BLaER1 treated with 17β-estradiol and CSF1 and Interleukin-3, amounts not matched to agents 10 nM and 100 nM (cell line): ENCODE results near the gene PTTG1IP.

Experiments used
- H3K27ac ChIP-seq, 11 experiments: shearing (Covaris generic); formaldehyde crosslinking; 2 replicates each; pipeline ENCODE4 v1.8.1; 2022
- H3K27me3 ChIP-seq, 11 experiments: shearing (Covaris generic); formaldehyde crosslinking; 2 replicates each; pipeline ENCODE4 v1.8.1; 2022
- H3K36me3 ChIP-seq, 11 experiments: shearing (Covaris generic); formaldehyde crosslinking; 2 replicates each; pipeline ENCODE4 v1.8.1; 2022
- H3K4me1 ChIP-seq, 10 experiments: shearing (Covaris generic); formaldehyde crosslinking; 2 replicates each; pipeline ENCODE4 v1.8.1; 2022
- H3K4me2 ChIP-seq, 11 experiments: shearing (Covaris generic); formaldehyde crosslinking; 2 replicates each; pipeline ENCODE4 v1.8.1; 2022
- H3K4me3 ChIP-seq, 10 experiments: shearing (Covaris generic); formaldehyde crosslinking; 2 replicates each; pipeline ENCODE4 v1.8.1; 2022
- H3K9ac ChIP-seq, 11 experiments: shearing (Covaris generic); formaldehyde crosslinking; 2 replicates each; pipeline ENCODE4 v1.8.1; 2022
- H3K9me3 ChIP-seq, 11 experiments: shearing (Covaris generic); formaldehyde crosslinking; replicated peaks in 1 of 11; 2 replicates each; pipeline ENCODE4 v1.8.1; 2022
- H4K20me1 ChIP-seq, 11 experiments: shearing (Covaris generic); formaldehyde crosslinking; 2 replicates each; pipeline ENCODE4 v1.8.1; 2022
- Cebpa-rat ChIP-seq, 11 experiments: shearing (Covaris generic); IDR thresholded peaks; 2 replicates each; pipeline ENCODE4 v1.8.1; 2022

The PTTG1IP gene

DNA sequence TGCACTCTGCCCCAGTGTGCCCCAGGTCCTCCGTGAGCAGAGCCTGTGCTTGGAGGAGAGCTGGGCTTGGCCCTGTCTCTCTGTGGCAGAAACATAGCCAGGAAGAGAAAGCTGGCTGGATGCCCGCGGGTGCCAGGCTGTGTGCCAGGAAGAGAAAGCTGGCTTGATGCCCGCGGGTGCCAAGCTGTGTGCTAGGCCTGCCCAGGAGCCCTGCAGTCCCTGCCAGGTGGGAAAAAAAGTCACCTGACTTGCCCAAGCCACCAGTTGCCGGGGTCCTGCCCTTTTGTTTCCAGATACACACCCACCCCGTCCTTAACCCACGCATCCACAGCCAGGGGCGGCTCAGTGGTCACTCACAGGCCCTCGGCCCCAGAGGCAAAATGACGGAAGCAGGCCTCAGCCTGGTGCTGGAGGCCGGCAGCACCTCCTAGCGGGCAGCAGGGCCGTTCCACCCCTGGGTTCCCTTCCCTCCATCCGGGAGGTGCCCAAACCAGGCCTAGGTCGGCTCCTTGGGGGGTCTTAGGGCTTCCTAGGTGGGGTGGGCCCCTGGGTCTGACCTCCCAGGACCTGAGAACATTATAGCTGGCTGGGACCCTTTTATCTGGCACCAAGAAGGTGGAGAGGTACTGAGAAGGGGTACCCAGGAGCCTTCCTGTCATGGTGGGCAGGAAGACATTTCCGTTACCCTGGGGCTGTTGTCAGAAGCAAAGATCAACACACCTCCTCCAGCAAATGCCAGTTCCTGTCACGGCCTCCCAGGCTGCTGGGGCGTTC is 38.1 kb upstream of the PTTG1IP start:
- peak overlapping the region in 9 of 10 experiments; percentile 15 to 59 (median 33); a peak in 14 of 20 replicates for H3K4me3 ChIP-seq
- no peak for TF ChIP-seq Cebpa-rat (IDR thresholded peaks at IDR 0.05)
- H3K9ac ChIP-seq: peak overlapping the region; percentile 60 to 80 (median 71)
- H3K27ac ChIP-seq: peak overlapping the region; percentile 55 to 89 (median 80)
- peaks cover 3 to 84% (median 61%) of the 10 kb centered on the region in 11 experiments; a peak in 19 of 22 replicates for H4K20me1 ChIP-seq
- peaks cover 96 to 100% (median 98%) of the 10 kb centered on the region in 10 experiments for H3K4me1 ChIP-seq
- no peaks in the 10 kb centered on the region for H3K9me3 ChIP-seq
- peaks cover 0 to 79% (median 46%) of the 10 kb centered on the region in 11 experiments; a peak in 19 of 22 replicates for H3K36me3 ChIP-seq
- H3K27me3 ChIP-seq: no peaks in the 10 kb centered on the region
- H3K4me2 ChIP-seq: peak overlapping the region; percentile 86 to 100 (median 97)

DNA sequence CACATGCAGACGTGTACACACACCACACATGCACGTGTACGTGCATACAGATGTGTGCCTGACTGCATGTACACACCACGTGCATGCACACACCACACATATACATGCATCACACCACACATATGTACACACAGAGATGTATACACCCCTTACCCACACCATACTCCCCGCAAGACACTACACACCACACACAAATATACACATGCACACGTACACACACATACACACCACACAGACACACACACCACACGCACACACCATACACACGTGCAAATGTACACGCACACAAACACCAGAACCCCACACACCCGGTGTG is 37.5 kb upstream of the PTTG1IP start:
- Histone ChIP-seq H3K4me2 (peak overlapping the region; percentile 86 to 100 (median 97)), H3K9me3 (no peaks in the 10 kb centered on the region), H3K9ac (peak overlapping the region; percentile 63 to 80 (median 71); a peak in 18 of 22 replicates), H3K36me3 (peaks cover 0 to 79% (median 48%) of the 10 kb centered on the region in 11 experiments; a peak in 19 of 22 replicates), H3K27ac (peak overlapping the region; percentile 55 to 89 (median 80); a peak in 19 of 22 replicates), H4K20me1 (peaks cover 3 to 84% (median 55%) of the 10 kb centered on the region in 11 experiments; a peak in 19 of 22 replicates), H3K4me3 (peak overlapping the region in 6 of 10 experiments; percentile 24 to 59 (median 43); a peak in 7 of 20 replicates), H3K27me3 (no peaks in the 10 kb centered on the region), H3K4me1 (peaks cover 97 to 100% (median 99%) of the 10 kb centered on the region in 10 experiments)
- no peak for TF ChIP-seq Cebpa-rat (IDR thresholded peaks at IDR 0.05)

DNA sequence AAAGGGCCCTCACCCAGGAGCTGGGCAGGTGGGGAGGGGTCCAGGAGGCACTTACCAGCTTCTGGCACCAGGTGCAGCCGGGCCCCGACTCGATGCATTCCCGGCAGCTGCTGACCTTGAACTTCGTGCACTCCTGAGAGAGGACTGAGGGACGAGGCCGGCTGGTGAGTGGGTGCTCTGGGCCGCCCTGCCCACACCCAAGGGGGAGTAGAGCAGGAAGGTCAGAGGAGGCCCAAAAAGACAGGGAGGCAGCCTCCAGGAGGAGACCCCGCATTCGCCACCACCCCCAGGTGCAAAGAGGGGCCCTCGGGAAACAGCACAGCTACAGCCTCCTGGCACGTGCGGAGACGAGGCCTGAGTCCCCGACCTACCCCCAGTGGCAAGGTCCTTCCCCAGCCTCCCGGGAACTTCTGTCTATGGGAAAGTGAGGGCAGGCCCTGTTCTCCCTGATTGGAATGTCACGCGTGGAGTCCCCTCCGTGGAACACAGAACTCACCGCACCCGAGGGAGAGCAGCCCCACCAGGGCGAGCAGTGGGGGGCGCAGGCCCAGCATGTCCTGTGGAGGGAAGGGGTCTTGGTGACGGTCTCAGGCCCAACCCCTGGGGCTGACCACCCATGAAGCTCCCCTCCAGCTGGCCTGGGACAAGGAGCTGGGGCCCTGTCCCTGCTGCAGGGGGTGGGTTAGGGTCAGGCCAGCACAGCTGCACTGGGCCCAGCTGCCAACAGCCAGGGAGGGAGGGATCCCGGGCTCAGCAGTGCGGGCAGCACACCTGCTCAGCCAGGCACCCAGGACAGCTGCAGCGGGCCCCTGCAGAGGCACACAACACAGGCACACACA is 37.0 kb upstream of the PTTG1IP start:
- H3K36me3 ChIP-seq: peaks cover 0 to 78% (median 47%) of the 10 kb centered on the region in 11 experiments; a peak in 19 of 22 replicates
- peak overlapping the region; percentile 34 to 89 (median 84); a peak in 20 of 22 replicates for H3K27ac ChIP-seq
- peak overlapping the region; percentile 86 to 100 (median 97) for H3K4me2 ChIP-seq
- H4K20me1 ChIP-seq: peaks cover 3 to 83% (median 53%) of the 10 kb centered on the region in 11 experiments; a peak in 19 of 22 replicates
- no peak for TF ChIP-seq Cebpa-rat (IDR thresholded peaks at IDR 0.05)
- no peaks in the 10 kb centered on the region for H3K27me3 ChIP-seq
- peak overlapping the region in 5 of 10 experiments; percentile 2 to 59 (median 45); a peak in 8 of 20 replicates for H3K4me3 ChIP-seq
- H3K4me1 ChIP-seq: peaks cover 98 to 100% (median 99%) of the 10 kb centered on the region in 10 experiments
- no peaks in the 10 kb centered on the region for H3K9me3 ChIP-seq
- H3K9ac ChIP-seq: peak overlapping the region; percentile 26 to 80 (median 71); a peak in 19 of 22 replicates

DNA sequence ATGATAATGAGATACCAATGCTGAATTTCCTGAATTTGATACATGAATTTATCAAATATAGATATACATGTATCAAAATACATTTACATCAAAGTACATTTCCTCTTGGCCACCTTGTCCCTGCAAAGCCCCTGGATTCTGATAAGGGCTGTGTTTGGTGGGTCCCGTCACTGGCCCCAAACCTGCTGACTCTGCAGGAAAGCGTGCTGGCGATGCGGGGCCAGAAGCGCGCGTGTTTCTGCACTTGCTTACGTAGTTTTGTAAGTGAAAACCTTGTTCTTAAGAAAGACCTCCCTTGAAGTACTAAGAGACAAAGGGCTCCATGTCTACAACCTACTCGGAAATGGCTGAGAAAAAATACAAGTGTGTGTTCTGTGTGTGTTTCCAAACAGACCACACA is 36.2 kb upstream of the PTTG1IP start:
- peaks cover 0 to 78% (median 49%) of the 10 kb centered on the region in 11 experiments; a peak in 19 of 22 replicates for H3K36me3 ChIP-seq
- peak overlapping the region; percentile 34 to 89 (median 84); a peak in 20 of 22 replicates for H3K27ac ChIP-seq
- peak overlapping the region; percentile 86 to 100 (median 97) for H3K4me2 ChIP-seq
- H3K27me3 ChIP-seq: no peaks in the 10 kb centered on the region
- peaks cover 94 to 100% (median 98%) of the 10 kb centered on the region in 10 experiments for H3K4me1 ChIP-seq
- no peak for TF ChIP-seq Cebpa-rat (IDR thresholded peaks at IDR 0.05)
- peaks cover 3 to 83% (median 53%) of the 10 kb centered on the region in 11 experiments; a peak in 19 of 22 replicates for H4K20me1 ChIP-seq
- no peaks in the 10 kb centered on the region for H3K9me3 ChIP-seq
- H3K9ac ChIP-seq: peak overlapping the region; percentile 66 to 80 (median 73); a peak in 19 of 22 replicates
- H3K4me3 ChIP-seq: peak overlapping the region in 4 of 10 experiments; percentile 2 to 59 (median 31); a peak in 6 of 20 replicates

DNA sequence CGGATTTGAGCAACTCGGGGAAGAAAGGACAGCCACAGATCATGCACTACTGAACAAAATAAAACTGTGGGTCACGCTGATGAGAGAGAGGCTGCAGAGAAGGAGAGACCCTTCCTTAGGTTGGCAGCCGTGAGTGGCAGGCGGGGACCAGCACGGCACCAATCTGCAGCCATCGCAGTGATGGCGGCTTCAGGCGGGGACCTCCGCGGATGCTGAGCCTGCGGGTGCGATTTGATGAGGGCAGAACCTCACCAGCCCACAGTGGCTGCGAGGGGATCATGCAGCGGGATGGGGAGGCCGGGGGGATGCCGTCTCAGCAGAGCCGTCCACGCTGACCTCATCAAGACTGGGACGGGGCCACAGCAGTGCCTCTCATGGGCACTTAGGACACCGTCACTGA is 35.4 kb upstream of the PTTG1IP start:
- peaks cover 1 to 83% (median 49%) of the 10 kb centered on the region in 11 experiments; a peak in 19 of 22 replicates for H4K20me1 ChIP-seq

DNA sequence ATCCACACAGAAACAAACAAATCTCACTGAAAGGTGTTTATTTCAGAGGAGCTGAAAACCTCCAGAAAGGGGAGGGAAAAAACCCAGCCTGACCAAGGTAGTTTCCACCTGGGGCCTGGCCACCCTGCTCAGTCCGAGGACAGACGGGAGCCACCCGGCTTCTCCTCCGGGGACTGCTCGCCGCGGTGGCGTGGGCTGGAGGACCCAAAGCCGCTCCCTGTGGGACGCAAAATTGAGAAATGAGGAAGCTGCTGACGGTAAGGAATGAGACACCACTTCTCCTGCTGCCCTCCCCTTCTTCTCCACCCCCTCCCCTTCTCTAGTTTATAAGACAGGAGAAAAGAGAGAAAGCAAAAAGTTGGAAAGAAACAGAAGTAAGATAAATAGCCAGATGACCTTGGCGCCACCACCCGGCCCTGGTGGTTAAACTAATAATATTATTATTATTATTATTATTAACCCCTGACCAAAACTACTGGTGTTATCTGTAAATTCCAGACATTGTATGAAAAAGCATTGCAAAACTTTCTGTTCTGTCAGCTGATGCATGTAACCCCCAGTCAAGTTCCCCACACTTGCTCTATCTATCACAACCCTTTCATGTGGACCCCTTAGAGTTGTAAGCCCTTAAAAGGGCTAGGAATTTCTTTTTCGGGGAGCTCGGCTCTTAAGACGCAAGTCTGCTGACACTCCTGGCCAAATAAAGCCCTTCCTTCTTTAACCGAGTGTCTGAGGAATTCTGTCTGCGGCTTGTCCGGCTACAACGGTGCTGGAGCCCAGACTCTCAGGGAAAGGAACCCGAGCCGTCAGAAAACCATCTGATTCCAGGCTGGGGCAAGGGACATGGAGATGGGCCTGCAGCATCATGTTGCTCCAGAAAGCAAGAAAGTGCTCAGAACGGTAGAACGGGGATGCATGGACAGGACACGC is 34.7 kb upstream of the PTTG1IP start:
- Histone ChIP-seq H3K4me2 (peak overlapping the region; percentile 86 to 100 (median 97)), H3K27ac (peak overlapping the region; percentile 76 to 89 (median 84)), H3K27me3 (no peaks in the 10 kb centered on the region), H3K4me3 (peak overlapping the region in 9 of 10 experiments; percentile 3 to 56 (median 39); a peak in 16 of 20 replicates), H3K9me3 (peaks cover 0 to 2% (median 0%) of the 10 kb centered on the region in 11 experiments; a peak in 2 of 22 replicates), H3K36me3 (peaks cover 7 to 82% (median 64%) of the 10 kb centered on the region in 11 experiments), H3K9ac (peak overlapping the region; percentile 66 to 81 (median 76)), H3K4me1 (peaks cover 79 to 99% (median 95%) of the 10 kb centered on the region in 10 experiments), H4K20me1 (peaks cover 0 to 83% (median 49%) of the 10 kb centered on the region in 11 experiments; a peak in 18 of 22 replicates)
- peak in 4 of 11 experiments; percentile 29 to 72 (median 49); a peak in 4 of 22 replicates for TF ChIP-seq Cebpa-rat (IDR thresholded peaks at IDR 0.05)

More for the DNA sequence above, 35.4 kb upstream of the PTTG1IP start:
- peak overlapping the region; percentile 86 to 100 (median 97) for H3K4me2 ChIP-seq
- H3K9ac ChIP-seq: peak overlapping the region; percentile 66 to 80 (median 75); a peak in 20 of 22 replicates
- no peaks in the 10 kb centered on the region for H3K9me3 ChIP-seq
- H3K4me1 ChIP-seq: peaks cover 86 to 99% (median 96%) of the 10 kb centered on the region in 10 experiments
- H3K4me3 ChIP-seq: peak overlapping the region in 6 of 10 experiments; percentile 3 to 56 (median 32); a peak in 7 of 20 replicates
- peak overlapping the region; percentile 26 to 89 (median 84); a peak in 20 of 22 replicates for H3K27ac ChIP-seq
- H3K27me3 ChIP-seq: no peaks in the 10 kb centered on the region
- no peak for TF ChIP-seq Cebpa-rat (IDR thresholded peaks at IDR 0.05)
- H3K36me3 ChIP-seq: peaks cover under 1 to 82% (median 57%) of the 10 kb centered on the region in 11 experiments; a peak in 21 of 22 replicates

DNA sequence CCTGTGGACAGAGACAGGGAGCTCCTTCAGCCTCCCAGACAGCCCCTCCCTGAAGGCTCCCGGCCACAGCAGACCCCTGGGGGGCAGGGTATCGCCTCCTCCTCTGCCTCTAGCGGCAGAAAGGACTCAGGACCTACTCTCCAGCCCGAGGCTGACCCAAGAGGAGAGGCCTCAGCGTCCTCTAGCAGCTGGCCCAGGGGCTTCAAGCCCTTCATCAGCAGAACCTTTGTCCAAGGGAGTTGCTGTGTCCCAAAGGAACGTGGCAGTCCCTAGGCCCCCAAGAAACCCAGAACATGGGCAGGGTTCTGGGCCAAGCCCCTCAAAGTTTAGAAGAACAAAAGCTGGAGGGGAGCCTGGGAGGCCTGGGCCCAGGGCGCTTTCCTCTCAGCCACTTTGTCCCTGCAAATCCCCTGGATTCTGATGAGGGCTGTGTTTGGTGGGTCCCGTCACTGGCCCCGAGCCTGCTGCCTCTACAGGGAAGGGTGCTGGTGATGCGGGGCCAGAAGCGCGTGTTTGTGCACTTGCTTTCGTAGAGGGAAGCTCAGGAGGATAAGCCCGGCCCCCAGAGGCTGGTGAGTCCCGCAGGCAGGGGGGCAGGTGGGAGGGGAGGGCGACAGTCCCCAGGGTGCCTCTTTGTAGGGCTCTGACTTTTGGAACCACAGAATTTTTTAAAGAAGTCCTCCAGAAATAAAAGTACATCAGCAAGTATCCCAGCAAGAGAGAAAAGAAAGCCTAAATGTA is 33.9 kb upstream of the PTTG1IP start:
- Histone ChIP-seq H3K36me3 (peaks cover 15 to 88% (median 72%) of the 10 kb centered on the region in 11 experiments), H3K27me3 (no peaks in the 10 kb centered on the region), H3K4me2 (peak overlapping the region; percentile 86 to 100 (median 97)), H3K4me3 (peak overlapping the region in 9 of 10 experiments; percentile 3 to 56 (median 39); a peak in 17 of 20 replicates), H3K27ac (peak overlapping the region; percentile 76 to 89 (median 84)), H4K20me1 (peaks cover 0 to 83% (median 47%) of the 10 kb centered on the region in 11 experiments; a peak in 17 of 22 replicates), H3K9me3 (peaks cover 0 to 9% (median 0%) of the 10 kb centered on the region in 11 experiments; a peak in 8 of 22 replicates), H3K9ac (peak overlapping the region; percentile 66 to 81 (median 76)), H3K4me1 (peaks cover 71 to 99% (median 93%) of the 10 kb centered on the region in 10 experiments)
- TF ChIP-seq Cebpa-rat (IDR thresholded peaks at IDR 0.05): no peak
